Measurements from ENCODE around the gene KCP.

- TF ChIP-seq YY1 (IDR thresholded peaks at IDR 0.05; ENCODE audit: low read depth) = no peak
- no peak for TF ChIP-seq TEAD4 (IDR thresholded peaks at IDR 0.05)
- TF ChIP-seq, protein P1, sequence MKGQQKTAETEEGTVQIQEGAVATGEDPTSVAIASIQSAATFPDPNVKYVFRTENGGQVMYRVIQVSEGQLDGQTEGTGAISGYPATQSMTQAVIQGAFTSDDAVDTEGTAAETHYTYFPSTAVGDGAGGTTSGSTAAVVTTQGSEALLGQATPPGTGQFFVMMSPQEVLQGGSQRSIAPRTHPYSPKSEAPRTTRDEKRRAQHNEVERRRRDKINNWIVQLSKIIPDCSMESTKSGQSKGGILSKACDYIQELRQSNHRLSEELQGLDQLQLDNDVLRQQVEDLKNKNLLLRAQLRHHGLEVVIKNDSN (IDR thresholded peaks at IDR 0.05) = no peak
- TF ChIP-seq FOXM1 (IDR thresholded peaks at IDR 0.05; ENCODE audit: borderline replicate concordance, low read depth) = no peak
- TF ChIP-seq NFIC (IDR thresholded peaks at IDR 0.05) = no peak
- no peak for TF ChIP-seq TAF1 (IDR thresholded peaks at IDR 0.05; ENCODE audit: low read depth)
- TF ChIP-seq, protein P2, sequence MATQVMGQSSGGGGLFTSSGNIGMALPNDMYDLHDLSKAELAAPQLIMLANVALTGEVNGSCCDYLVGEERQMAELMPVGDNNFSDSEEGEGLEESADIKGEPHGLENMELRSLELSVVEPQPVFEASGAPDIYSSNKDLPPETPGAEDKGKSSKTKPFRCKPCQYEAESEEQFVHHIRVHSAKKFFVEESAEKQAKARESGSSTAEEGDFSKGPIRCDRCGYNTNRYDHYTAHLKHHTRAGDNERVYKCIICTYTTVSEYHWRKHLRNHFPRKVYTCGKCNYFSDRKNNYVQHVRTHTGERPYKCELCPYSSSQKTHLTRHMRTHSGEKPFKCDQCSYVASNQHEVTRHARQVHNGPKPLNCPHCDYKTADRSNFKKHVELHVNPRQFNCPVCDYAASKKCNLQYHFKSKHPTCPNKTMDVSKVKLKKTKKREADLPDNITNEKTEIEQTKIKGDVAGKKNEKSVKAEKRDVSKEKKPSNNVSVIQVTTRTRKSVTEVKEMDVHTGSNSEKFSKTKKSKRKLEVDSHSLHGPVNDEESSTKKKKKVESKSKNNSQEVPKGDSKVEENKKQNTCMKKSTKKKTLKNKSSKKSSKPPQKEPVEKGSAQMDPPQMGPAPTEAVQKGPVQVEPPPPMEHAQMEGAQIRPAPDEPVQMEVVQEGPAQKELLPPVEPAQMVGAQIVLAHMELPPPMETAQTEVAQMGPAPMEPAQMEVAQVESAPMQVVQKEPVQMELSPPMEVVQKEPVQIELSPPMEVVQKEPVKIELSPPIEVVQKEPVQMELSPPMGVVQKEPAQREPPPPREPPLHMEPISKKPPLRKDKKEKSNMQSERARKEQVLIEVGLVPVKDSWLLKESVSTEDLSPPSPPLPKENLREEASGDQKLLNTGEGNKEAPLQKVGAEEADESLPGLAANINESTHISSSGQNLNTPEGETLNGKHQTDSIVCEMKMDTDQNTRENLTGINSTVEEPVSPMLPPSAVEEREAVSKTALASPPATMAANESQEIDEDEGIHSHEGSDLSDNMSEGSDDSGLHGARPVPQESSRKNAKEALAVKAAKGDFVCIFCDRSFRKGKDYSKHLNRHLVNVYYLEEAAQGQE (IDR thresholded peaks at IDR 0.05; ENCODE audit: low read depth) = no peak
- no peak for TF ChIP-seq CEBPB (IDR thresholded peaks at IDR 0.05)
- no peak for TF ChIP-seq EP300 (IDR thresholded peaks at IDR 0.05; ENCODE audit: borderline replicate concordance)
- no peak for TF ChIP-seq RAD21 (IDR thresholded peaks at IDR 0.05; ENCODE audit: low read depth)
- TF ChIP-seq TCF12 (IDR thresholded peaks at IDR 0.05; ENCODE audit: low read depth) = no peak
- TF ChIP-seq, protein P3, sequence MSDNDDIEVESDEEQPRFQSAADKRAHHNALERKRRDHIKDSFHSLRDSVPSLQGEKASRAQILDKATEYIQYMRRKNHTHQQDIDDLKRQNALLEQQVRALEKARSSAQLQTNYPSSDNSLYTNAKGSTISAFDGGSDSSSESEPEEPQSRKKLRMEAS (IDR thresholded peaks at IDR 0.05) = no peak
- TF ChIP-seq EGR1 (IDR thresholded peaks at IDR 0.05) = no peak
Measured at GRCh38 chr7:128835790-128836641, 74.5 kb downstream of the KCP start.
